ENCODE data around the gene RPS14.

Gene RPS14

GRCh38 chr5:150461231-150461630 is 11.7 kb upstream of the RPS14 start:
- DNase-seq (ENCODE audit: extremely low read depth, insufficient read length), result peak; percentile 75
- no peak for TF ChIP-seq CTCF (IDR thresholded peaks at IDR 0.05; ENCODE audit: insufficient read depth, low read length, poor library complexity, severe bottlenecking)
- Histone ChIP-seq H3K36me3 (ENCODE audit: control insufficient read depth, insufficient read depth, low read length) (no peaks in the 10 kb centered on the region), H3K4me3 (replicated peaks; ENCODE audit: low read depth, low read length) (no peak overlapping the region), H3K27me3 (replicated peaks; ENCODE audit: control insufficient read depth, insufficient read depth, low read length) (no peaks in the 10 kb centered on the region)

GRCh38 chr5:150460781-150461180 is 11.2 kb upstream of the RPS14 start:
- H3K4me3 ChIP-seq (replicated peaks; ENCODE audit: low read depth, low read length), result no peak overlapping the region
- no peak for DNase-seq (ENCODE audit: extremely low read depth, insufficient read length)
- H3K27me3 ChIP-seq (replicated peaks; ENCODE audit: control insufficient read depth, insufficient read depth, low read length), result no peaks in the 10 kb centered on the region
- no peaks in the 10 kb centered on the region for H3K36me3 ChIP-seq (ENCODE audit: control insufficient read depth, insufficient read depth, low read length)
- no peak for TF ChIP-seq CTCF (IDR thresholded peaks at IDR 0.05; ENCODE audit: insufficient read depth, low read length, poor library complexity, severe bottlenecking)

- no peaks in the 10 kb centered on the region for H3K36me3 ChIP-seq (ENCODE audit: control insufficient read depth, insufficient read depth, low read length)
- H3K27me3 ChIP-seq (replicated peaks; ENCODE audit: control insufficient read depth, insufficient read depth, low read length), result no peaks in the 10 kb centered on the region
- TF ChIP-seq CTCF (IDR thresholded peaks at IDR 0.05; ENCODE audit: insufficient read depth, low read length, poor library complexity, severe bottlenecking), result peak; percentile 79
- peak; percentile 78 for DNase-seq (ENCODE audit: extremely low read depth, insufficient read length)
- peak overlapping the region; percentile 20 for H3K4me3 ChIP-seq (replicated peaks; ENCODE audit: low read depth, low read length)
Observed at GRCh38 chr5:150458802-150459557, 9.4 kb upstream of the RPS14 start.

- Histone ChIP-seq H3K4me3 (replicated peaks; ENCODE audit: low read depth, low read length) (no peak overlapping the region), H3K27me3 (replicated peaks; ENCODE audit: control insufficient read depth, insufficient read depth, low read length) (no peaks in the 10 kb centered on the region), H3K36me3 (ENCODE audit: control insufficient read depth, insufficient read depth, low read length) (no peaks in the 10 kb centered on the region)
- no peak for DNase-seq (ENCODE audit: extremely low read depth, insufficient read length)
- TF ChIP-seq CTCF (IDR thresholded peaks at IDR 0.05; ENCODE audit: insufficient read depth, low read length, poor library complexity, severe bottlenecking), result no peak
Observed at GRCh38 chr5:150457562-150458240, 8.2 kb upstream of the RPS14 start.

- Histone ChIP-seq H3K27me3 (replicated peaks; ENCODE audit: control insufficient read depth, insufficient read depth, low read length) (no peaks in the 10 kb centered on the region), H3K36me3 (ENCODE audit: control insufficient read depth, insufficient read depth, low read length) (no peaks in the 10 kb centered on the region), H3K4me3 (replicated peaks; ENCODE audit: low read depth, low read length) (no peak overlapping the region)
- no peak for DNase-seq (ENCODE audit: extremely low read depth, insufficient read length)
- no peak for TF ChIP-seq CTCF (IDR thresholded peaks at IDR 0.05; ENCODE audit: insufficient read depth, low read length, poor library complexity, severe bottlenecking)
Observed at GRCh38 chr5:150457121-150457520, 7.6 kb upstream of the RPS14 start.
